ENCODE measurements around the gene PARL. TPM values are rescaled to one million over a fixed set of nuclear protein-coding genes. Genes with fewer than 3 reads are reported as not detected.
"Not testable (repeated sequence)": the region's sequence is repeated elsewhere in the genome, so short reads cannot be mapped to it uniquely, and the experiment has no call there.

PARL gene
- total RNA-seq, 1 experiment from 2014 or later, result 55.2 TPM

DNA sequence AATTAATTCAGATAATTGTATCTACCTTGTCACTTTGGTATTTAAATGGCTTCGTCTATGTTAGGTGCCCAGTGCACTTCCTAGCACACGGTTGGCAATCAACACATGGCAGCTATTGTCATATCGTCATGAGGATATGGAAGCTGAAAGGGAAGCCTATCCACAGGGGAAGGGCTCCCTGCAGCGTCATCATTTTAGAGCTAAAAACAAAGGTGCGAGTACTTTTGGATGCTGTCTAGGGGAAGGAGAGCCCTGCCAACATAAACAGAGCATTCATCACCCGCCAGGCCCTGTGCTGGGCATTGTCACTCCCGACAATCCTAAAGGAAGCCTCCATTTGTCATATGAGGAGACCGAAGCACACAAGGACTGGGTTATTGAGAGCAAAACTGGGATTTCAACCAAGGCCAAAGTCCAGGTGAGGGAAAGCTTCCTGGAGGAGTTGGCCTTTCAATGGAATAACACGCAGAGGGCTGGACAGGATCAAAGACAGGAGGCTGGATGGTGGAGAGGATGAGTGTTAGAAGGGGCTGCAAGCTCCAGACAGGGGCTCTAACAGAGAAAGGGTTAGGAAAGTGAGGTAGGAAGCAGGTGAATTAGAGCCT is 8.0 kb upstream of the PARL start:
- no peak overlapping the region for H3K4me3 ChIP-seq (ENCODE audit: insufficient read depth, low read depth, low read length)
- no peaks in the 10 kb centered on the region for H3K36me3 ChIP-seq (replicated peaks; ENCODE audit: control insufficient read depth, insufficient read depth, low read length)
- H3K27me3 ChIP-seq (ENCODE audit: control insufficient read depth, insufficient read depth, low read length), result no peaks in the 10 kb centered on the region
- DNase-seq, result no peak

DNA sequence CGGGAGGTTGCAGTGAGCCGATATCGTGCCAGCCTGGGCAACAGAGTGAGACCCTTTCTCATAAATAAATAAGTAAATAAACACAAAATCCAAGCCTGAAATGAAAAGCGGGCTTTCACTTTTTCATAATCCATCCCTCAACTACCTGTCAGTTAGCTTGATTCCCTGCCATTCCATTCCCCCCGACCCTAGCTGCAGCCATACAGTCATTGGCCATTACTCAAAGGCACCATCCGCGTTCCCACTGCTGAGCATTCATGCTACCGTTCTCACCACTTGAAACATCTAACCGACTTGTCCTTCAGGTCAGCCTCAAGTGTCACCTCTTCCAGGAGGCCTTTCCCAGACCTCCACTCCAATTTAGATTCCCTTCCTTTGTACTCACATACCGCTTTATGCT is 1.1 kb upstream of the PARL start:
- no peak for DNase-seq
- Histone ChIP-seq H3K4me3 (ENCODE audit: insufficient read depth, low read depth, low read length) (no peak overlapping the region), H3K36me3 (replicated peaks; ENCODE audit: control insufficient read depth, insufficient read depth, low read length) (no peaks in the 10 kb centered on the region), H3K27me3 (ENCODE audit: control insufficient read depth, insufficient read depth, low read length) (no peaks in the 10 kb centered on the region)

DNA sequence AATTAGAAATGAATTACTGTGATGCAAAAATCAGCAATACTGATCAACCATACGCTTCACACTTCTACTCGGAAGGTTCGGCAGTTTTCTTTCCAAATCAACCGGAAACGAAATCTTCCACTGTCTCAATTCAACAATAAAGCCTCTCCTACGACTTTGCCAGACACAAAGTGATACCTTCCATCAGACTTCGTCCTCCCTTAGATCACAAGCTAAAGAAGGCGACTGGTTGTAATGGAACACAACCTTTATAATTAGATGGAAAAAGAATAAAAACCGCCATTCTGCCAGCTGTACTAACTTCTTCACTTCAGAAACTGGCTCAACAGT is 618 bp downstream of the PARL start:
- Histone ChIP-seq H3K27me3 (ENCODE audit: control insufficient read depth, insufficient read depth, low read length) (no peaks in the 10 kb centered on the region), H3K4me3 (ENCODE audit: insufficient read depth, low read depth, low read length) (peak overlapping the region; percentile 98), H3K36me3 (replicated peaks; ENCODE audit: control insufficient read depth, insufficient read depth, low read length) (no peaks in the 10 kb centered on the region)
- no peak for DNase-seq

DNA sequence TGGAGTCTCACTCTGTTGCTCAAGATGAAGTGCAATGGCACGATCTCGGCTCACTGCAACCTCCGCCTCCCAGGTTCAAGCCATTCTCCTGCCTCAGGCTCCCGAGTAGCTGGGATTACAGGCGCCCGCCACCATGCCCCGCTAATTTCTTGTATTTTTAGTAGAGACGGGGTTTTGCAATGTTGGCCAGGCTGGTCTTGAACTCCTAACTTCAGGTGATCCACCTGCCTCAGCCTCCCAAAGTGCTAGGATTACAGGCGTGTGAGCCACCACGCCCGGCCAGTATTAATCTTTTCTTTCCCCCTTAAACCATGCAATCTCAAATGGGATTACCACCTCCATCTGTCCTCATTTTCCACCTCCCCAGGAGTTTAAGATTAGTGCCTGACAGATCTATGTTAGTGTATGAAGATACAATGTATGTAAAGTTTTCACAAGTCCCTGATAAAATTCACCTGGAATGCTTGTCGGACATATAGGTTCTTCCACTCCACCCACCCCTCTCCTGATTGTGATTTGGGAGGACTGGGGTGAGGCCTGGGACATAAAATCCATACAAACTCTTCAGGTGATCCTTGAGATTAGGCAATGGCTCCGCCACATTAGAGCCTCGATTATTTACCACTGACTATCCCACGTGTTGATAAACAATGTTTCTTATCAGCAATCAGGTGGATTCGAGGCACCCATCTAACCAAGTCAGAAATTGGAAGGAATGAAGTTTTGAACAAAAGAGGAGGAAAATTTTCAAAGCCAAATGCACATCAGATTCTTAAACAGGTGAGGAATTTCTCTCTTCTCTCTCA is 1.2 kb downstream of the PARL start:
- no peak for DNase-seq
- Histone ChIP-seq H3K27me3 (ENCODE audit: control insufficient read depth, insufficient read depth, low read length) (no peaks in the 10 kb centered on the region), H3K36me3 (replicated peaks; ENCODE audit: control insufficient read depth, insufficient read depth, low read length) (no peaks in the 10 kb centered on the region), H3K4me3 (ENCODE audit: insufficient read depth, low read depth, low read length) (peak overlapping the region; percentile 98)

DNA sequence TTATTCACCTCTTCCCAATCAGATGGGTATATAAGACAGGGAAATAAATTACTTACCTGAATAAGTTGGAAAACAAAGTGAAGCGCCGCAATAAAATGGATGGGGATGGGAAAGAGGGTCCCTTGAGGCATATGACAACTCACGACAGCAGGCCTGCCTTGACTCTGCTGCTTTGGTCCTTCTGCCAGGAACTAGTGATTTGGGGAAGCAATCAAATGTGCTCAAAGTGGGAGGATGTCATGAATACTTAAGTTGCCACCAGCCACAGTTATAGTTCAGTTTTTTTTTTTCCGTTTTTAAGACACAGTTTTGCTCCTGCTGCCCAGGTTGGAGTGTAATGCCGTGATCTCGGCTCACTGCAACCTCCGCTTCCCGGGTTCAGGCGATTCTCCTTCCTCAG is 4.6 kb downstream of the PARL start:
- no peak overlapping the region for H3K4me3 ChIP-seq (ENCODE audit: insufficient read depth, low read depth, low read length)
- H3K36me3 ChIP-seq (replicated peaks; ENCODE audit: control insufficient read depth, insufficient read depth, low read length), result no peaks in the 10 kb centered on the region
- no peaks in the 10 kb centered on the region for H3K27me3 ChIP-seq (ENCODE audit: control insufficient read depth, insufficient read depth, low read length)
- DNase-seq, result no peak

DNA sequence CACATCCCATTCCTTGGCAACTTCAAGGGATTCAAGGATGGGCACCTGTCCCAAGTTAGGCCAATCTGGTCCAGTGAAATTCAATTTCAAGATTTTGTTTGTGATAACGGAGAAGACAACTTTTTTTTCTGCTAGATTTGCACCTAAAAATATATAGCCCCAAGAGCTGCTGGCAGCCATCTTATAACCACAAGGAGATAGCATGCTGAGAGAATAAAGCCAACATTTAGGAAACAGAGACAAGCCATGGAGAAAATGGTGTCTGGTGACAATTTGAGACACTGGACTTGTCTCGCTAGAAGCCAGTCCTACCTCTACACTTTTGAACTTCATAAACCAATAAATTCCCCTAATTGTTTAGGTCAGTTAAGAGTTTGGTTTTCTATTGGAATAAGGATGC is 5.4 kb downstream of the PARL start:
- Histone ChIP-seq H3K4me3 (ENCODE audit: insufficient read depth, low read depth, low read length) (no peak overlapping the region), H3K27me3 (ENCODE audit: control insufficient read depth, insufficient read depth, low read length) (no peaks in the 10 kb centered on the region), H3K36me3 (replicated peaks; ENCODE audit: control insufficient read depth, insufficient read depth, low read length) (no peaks in the 10 kb centered on the region)
- no peak for DNase-seq

DNA sequence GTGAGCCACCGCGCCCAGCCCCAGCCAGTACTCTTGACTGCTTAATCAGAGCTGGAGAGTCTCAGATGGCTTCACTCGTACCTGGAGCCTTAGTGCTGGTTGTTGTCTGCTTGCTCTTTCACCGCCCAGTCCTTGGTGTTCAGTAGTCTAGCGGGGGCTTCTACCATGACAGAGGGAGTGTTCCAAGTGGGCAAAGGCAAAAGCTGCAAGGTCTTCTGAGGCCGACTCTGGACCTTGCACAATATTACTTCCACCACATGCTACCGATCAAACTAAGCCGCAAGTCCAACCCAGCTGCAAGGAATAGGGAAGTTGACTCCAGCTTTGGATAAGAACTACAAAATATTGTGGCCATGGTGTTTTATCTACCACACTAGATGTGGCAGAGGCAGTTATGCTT is 6.6 kb downstream of the PARL start:
- Histone ChIP-seq H3K27me3 (ENCODE audit: control insufficient read depth, insufficient read depth, low read length) (no peaks in the 10 kb centered on the region), H3K4me3 (ENCODE audit: insufficient read depth, low read depth, low read length) (no peak overlapping the region), H3K36me3 (replicated peaks; ENCODE audit: control insufficient read depth, insufficient read depth, low read length) (no peaks in the 10 kb centered on the region)
- DNase-seq, result no peak

DNA sequence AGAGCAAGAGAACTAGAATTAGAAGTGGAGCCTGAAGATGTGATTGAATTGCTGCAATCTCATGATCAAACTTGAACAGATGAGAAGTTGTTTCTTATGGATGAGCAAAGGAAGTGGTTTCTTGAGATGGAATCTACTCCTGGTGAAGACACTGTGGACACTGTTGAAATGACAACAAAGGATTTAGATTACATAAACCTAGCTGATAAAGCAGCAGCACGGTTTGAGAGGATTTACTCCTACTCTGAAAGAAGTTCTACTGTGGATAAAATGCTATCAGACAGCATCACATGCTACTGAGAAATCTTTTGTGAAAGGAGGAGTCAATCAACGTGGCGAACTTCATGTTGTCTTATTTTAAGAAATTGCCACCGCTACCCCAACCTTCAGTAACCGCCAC is 7.5 kb downstream of the PARL start:
- DNase-seq; H3K27me3 ChIP-seq (ENCODE audit: control insufficient read depth, insufficient read depth, low read length); H3K36me3 ChIP-seq (replicated peaks; ENCODE audit: control insufficient read depth, insufficient read depth, low read length); H3K4me3 ChIP-seq (ENCODE audit: insufficient read depth, low read depth, low read length): not testable (repeated sequence)

DNA sequence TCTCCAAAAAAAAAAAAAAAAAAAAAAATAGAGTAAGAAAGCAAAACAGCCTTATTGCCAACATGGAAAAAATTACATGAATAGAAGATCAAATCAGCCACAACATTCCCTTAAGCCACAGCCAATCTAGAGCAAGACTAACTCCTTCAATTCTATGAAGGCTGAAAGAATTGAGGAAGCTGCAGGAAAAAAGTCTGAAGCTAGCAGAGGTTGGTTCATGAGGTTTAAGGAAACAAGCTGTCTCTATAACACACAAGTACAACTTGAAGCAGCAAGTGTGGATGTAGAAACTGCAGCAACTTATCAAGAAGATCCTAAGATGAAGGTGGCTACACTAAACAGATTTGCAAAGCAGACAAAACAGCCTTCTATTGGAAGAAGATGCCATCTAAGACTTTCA is 9.3 kb downstream of the PARL start:
- H3K27me3 ChIP-seq (ENCODE audit: control insufficient read depth, insufficient read depth, low read length), result no peaks in the 10 kb centered on the region
- H3K36me3 ChIP-seq (replicated peaks; ENCODE audit: control insufficient read depth, insufficient read depth, low read length), result no peaks in the 10 kb centered on the region
- no peak for DNase-seq
- no peak overlapping the region for H3K4me3 ChIP-seq (ENCODE audit: insufficient read depth, low read depth, low read length)

DNA sequence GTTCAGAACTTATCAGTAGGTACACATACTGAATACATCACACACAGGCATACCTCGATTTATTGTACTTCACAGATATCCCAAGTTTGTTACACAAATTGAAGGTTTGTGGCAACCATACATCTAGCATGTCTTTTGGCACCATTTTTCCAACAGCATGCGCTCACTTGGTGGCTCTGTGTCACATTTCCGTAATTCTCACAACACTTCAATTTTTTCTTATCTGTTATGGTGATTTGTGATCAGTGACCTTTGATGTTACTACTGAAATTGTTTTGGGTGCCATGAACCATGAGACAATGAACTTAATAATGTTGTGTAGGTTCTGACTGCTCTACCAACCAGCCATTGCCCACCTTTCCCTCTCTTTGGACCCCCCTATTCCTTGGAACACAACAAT is 10.8 kb downstream of the PARL start:
- DNase-seq, result no peak
- Histone ChIP-seq H3K4me3 (ENCODE audit: insufficient read depth, low read depth, low read length) (no peak overlapping the region), H3K36me3 (replicated peaks; ENCODE audit: control insufficient read depth, insufficient read depth, low read length) (no peaks in the 10 kb centered on the region), H3K27me3 (ENCODE audit: control insufficient read depth, insufficient read depth, low read length) (no peaks in the 10 kb centered on the region)

DNA sequence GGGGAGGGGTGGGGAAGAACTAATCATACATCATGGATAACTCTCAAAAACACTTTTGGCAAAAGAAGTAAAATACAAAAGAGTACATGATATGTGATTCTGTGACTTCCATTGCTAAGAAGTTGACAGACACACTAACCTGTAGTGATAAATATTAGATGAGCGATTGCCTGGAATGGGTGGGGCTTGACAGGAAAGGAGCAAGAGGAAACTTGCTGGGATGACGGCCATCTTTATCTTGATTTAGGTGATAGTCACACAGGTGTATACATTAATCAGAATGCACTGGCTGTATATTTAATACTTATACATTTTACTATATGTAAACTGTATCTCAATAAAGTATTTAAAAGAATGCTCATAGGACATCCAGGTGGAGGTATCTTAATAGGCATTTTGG is 13.1 kb downstream of the PARL start:
- no peak overlapping the region for H3K4me3 ChIP-seq (ENCODE audit: insufficient read depth, low read depth, low read length)
- DNase-seq, result no peak
- H3K36me3 ChIP-seq (replicated peaks; ENCODE audit: control insufficient read depth, insufficient read depth, low read length), result peaks cover 5% of the 10 kb centered on the region
- no peaks in the 10 kb centered on the region for H3K27me3 ChIP-seq (ENCODE audit: control insufficient read depth, insufficient read depth, low read length)

DNA sequence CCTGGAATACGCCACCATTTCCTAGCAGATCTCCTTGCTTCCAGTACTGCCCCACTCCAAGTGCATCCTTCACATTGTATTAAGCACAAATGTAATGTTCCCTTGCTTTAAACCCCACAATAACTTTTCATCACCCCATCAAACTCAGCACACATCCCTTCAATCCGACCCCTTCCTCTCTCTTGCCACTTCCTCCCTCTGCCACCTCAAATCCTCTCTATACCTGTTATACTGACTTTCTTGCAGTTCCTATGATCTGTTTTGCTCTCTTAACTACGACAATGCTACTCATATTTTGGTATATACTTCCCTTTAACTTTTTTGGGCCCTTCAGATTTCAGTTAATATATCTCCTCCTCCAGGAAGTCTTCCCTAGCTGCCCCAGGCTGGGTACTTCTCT is 14.1 kb downstream of the PARL start:
- H3K4me3 ChIP-seq (ENCODE audit: insufficient read depth, low read depth, low read length), result no peak overlapping the region
- peaks cover 8% of the 10 kb centered on the region for H3K36me3 ChIP-seq (replicated peaks; ENCODE audit: control insufficient read depth, insufficient read depth, low read length)
- no peak for DNase-seq
- H3K27me3 ChIP-seq (ENCODE audit: control insufficient read depth, insufficient read depth, low read length), result no peaks in the 10 kb centered on the region

DNA sequence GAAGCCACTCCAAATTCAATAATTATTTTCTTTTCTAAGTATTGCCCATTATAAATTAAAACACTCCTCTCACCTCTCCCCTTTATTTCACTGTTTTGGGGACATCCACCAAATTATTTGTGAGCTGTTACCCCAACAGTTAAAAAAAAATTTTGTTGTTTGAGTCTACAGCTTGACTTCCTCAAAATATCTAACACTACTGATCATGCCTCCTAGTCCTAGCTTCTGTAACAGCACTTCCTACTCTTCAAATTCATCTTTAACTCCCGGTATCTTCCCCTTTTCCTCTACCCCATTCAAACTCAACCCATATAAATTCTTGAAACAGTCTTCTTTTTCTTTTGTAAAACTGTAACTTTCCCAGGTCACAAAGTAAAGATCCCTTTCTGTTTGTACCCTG is 15.9 kb downstream of the PARL start:
- peaks cover 13% of the 10 kb centered on the region for H3K36me3 ChIP-seq (replicated peaks; ENCODE audit: control insufficient read depth, insufficient read depth, low read length)
- H3K4me3 ChIP-seq (ENCODE audit: insufficient read depth, low read depth, low read length), result no peak overlapping the region
- DNase-seq, result no peak
- H3K27me3 ChIP-seq (ENCODE audit: control insufficient read depth, insufficient read depth, low read length), result no peaks in the 10 kb centered on the region

DNA sequence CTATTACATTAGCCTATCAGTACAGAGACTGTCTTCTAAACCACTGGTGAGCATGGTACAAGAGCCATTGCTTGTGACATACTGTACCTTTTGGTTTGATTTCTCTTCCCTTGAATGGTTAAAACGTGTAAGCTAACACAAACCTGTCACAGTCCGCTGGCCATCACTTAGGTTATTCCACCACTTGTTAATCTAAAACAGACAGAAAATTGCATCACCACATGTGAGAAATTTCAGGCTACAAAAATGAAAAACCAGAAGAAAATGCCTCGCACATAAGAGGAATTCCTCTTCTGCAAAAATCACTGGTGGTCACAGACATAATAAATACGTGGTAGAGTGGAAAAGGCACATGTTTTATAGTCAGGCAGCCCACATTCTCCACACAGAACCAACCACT is 22.1 kb downstream of the PARL start:
- Histone ChIP-seq H3K27me3 (ENCODE audit: control insufficient read depth, insufficient read depth, low read length) (no peaks in the 10 kb centered on the region), H3K36me3 (replicated peaks; ENCODE audit: control insufficient read depth, insufficient read depth, low read length) (peaks cover 21% of the 10 kb centered on the region), H3K4me3 (ENCODE audit: insufficient read depth, low read depth, low read length) (no peak overlapping the region)
- no peak for DNase-seq

DNA sequence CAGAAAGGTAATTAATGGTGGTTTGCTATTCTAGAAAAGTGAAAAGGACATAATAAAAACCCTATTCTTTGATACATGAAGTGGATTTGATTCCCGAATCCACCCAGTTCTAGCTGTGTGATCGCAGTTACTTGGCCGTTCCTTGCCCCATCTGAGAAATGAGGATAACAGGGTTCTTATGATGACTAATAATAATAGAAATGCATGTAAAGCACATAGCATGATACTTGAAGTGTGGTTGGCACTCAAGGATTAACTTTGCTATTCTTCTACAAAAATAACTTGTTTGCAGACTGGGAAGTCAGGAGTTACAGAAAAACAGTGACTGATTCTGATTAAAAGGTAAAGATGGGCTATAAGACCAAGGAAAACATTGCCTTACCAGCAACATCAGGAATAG is 26.8 kb downstream of the PARL start:
- no peak for DNase-seq
- Histone ChIP-seq H3K36me3 (replicated peaks; ENCODE audit: control insufficient read depth, insufficient read depth, low read length) (peaks cover 15% of the 10 kb centered on the region), H3K27me3 (ENCODE audit: control insufficient read depth, insufficient read depth, low read length) (no peaks in the 10 kb centered on the region), H3K4me3 (ENCODE audit: insufficient read depth, low read depth, low read length) (no peak overlapping the region)
